Dedifferentiated amniotic fluid mesenchymal stem cell (primary cell): ENCODE results near the gene ARHGEF25.
A peak's percentile ranks its signal among the peaks of the same experiment; 100 is the strongest.

Experiments used
- DNase-seq: peaks from one replicate; pipeline ENCODE4 v3.0.0-alpha.2; 2016; ENCODE audit errors: extremely low spot score

Gene ARHGEF25

GRCh38 chr12:57621497-57622292 is 10.5 kb downstream of the ARHGEF25 start:
- DNase-seq = no peak

- DNase-seq = no peak
Observed at GRCh38 chr12:57622293-57623245, 11.3 kb downstream of the ARHGEF25 start.

- no peak for DNase-seq
Observed at GRCh38 chr12:57623385-57623784, 12.2 kb downstream of the ARHGEF25 start.

GRCh38 chr12:57623811-57624390 is 12.7 kb downstream of the ARHGEF25 start:
- DNase-seq = no peak

- no peak for DNase-seq
Observed at GRCh38 chr12:57624441-57625220, 13.4 kb downstream of the ARHGEF25 start.

GRCh38 chr12:57625261-57626032 is 14.2 kb downstream of the ARHGEF25 start:
- DNase-seq = no peak

GRCh38 chr12:57626111-57626920 is 15.1 kb downstream of the ARHGEF25 start:
- DNase-seq = no peak

GRCh38 chr12:57626921-57627445 is 15.7 kb downstream of the ARHGEF25 start:
- DNase-seq = no peak

- no peak for DNase-seq
Observed at GRCh38 chr12:57627501-57628279, 16.5 kb downstream of the ARHGEF25 start.

- no peak for DNase-seq
Observed at GRCh38 chr12:57628280-57629191, 17.3 kb downstream of the ARHGEF25 start.

GRCh38 chr12:57629897-57630471 is 18.7 kb downstream of the ARHGEF25 start:
- no peak for DNase-seq

- no peak for DNase-seq
Observed at GRCh38 chr12:57630891-57631433, 19.7 kb downstream of the ARHGEF25 start.

- DNase-seq = no peak
Observed at GRCh38 chr12:57631566-57632072, 20.4 kb downstream of the ARHGEF25 start.

- DNase-seq = no peak
Observed at GRCh38 chr12:57632073-57632957, 21.1 kb downstream of the ARHGEF25 start.

- DNase-seq = peak; percentile 49
Observed at GRCh38 chr12:57632958-57633840, 22.0 kb downstream of the ARHGEF25 start, which contains the start of gene B4GALNT1. B4GALNT1 (minus strand) TSS chr12:57633201; CDS start chr12:57632132, 1,069 bp downstream.
